ENCODE measurements around the gene C2orf72.
"Not testable (repeated sequence)": the region's sequence is repeated elsewhere in the genome, so short reads cannot be mapped to it uniquely, and the experiment has no call there.

C2orf72 gene

GRCh38 chr2:231037202-231037730, at the start of gene C2orf72:
Gene C2orf72, plus strand, starts transcription at chr2:231037523. Its CDS starts 43 bp downstream, at chr2:231037566.
- DNase-seq: no peak

GRCh38 chr2:230989731-230990130, 47.6 kb upstream of the C2orf72 start:
- no peak for DNase-seq

GRCh38 chr2:230990131-230990898, 47.0 kb upstream of the C2orf72 start:
- no peak for DNase-seq

- no peak for DNase-seq
Observed at GRCh38 chr2:230990899-230991150, 46.5 kb upstream of the C2orf72 start.

- DNase-seq: no peak
Observed at GRCh38 chr2:230991598-230991997, 45.7 kb upstream of the C2orf72 start.

- no peak for DNase-seq
Observed at GRCh38 chr2:230995821-230996220, 41.5 kb upstream of the C2orf72 start, which contains the start of gene SPATA3. Gene SPATA3, plus strand, starts transcription at chr2:230996121. Its CDS starts 113 bp downstream, at chr2:230996234.

- DNase-seq: no peak
Observed at GRCh38 chr2:230996661-230997060, 40.7 kb upstream of the C2orf72 start.

GRCh38 chr2:230998882-230999281, 38.4 kb upstream of the C2orf72 start:
- DNase-seq: no peak

GRCh38 chr2:230999477-230999876, 37.8 kb upstream of the C2orf72 start:
- DNase-seq: no peak

- no peak for DNase-seq
Observed at GRCh38 chr2:231000211-231000904, 37.0 kb upstream of the C2orf72 start.

- no peak for DNase-seq
Observed at GRCh38 chr2:231001036-231001435, 36.3 kb upstream of the C2orf72 start.

GRCh38 chr2:231001921-231002320, 35.4 kb upstream of the C2orf72 start:
- no peak for DNase-seq

- no peak for DNase-seq
Observed at GRCh38 chr2:231002641-231003040, 34.7 kb upstream of the C2orf72 start.

GRCh38 chr2:231003186-231003585, 34.1 kb upstream of the C2orf72 start:
- DNase-seq: no peak

GRCh38 chr2:231004930-231005329, 32.4 kb upstream of the C2orf72 start:
- not testable (repeated sequence) for DNase-seq

- no peak for DNase-seq
Observed at GRCh38 chr2:231007286-231008098, 29.8 kb upstream of the C2orf72 start.

GRCh38 chr2:231008131-231008530, 29.2 kb upstream of the C2orf72 start:
- DNase-seq: no peak

GRCh38 chr2:231009236-231009919, 27.9 kb upstream of the C2orf72 start:
- no peak for DNase-seq

GRCh38 chr2:231010201-231010730, 27.1 kb upstream of the C2orf72 start:
- DNase-seq: no peak

- DNase-seq: no peak
Observed at GRCh38 chr2:231011526-231011925, 25.8 kb upstream of the C2orf72 start.

GRCh38 chr2:231012463-231012862, 24.9 kb upstream of the C2orf72 start:
- no peak for DNase-seq

GRCh38 chr2:231013820-231014219, 23.5 kb upstream of the C2orf72 start:
- DNase-seq: no peak
